Skeletal muscle satellite cell (primary cell): ENCODE results near the gene CYP4F12.
"Not testable (repeated sequence)": the region's sequence is repeated elsewhere in the genome, so short reads cannot be mapped to it uniquely, and the experiment has no call there.

ENCODE experiments used
- H3K27me3 ChIP-seq: 2 replicates; pipeline ENCODE4 v1.7.0; 2013; ENCODE audit warnings: low read length; ENCODE audit not compliant: control insufficient read depth, insufficient read depth
- H3K36me3 ChIP-seq: 2 replicates; pipeline ENCODE4 v1.7.0; 2013; ENCODE audit warnings: mild to moderate bottlenecking, control low read depth, low read length; ENCODE audit not compliant: insufficient read depth
- H3K4me1 ChIP-seq: 2 replicates; pipeline ENCODE4 v1.7.0; 2013; ENCODE audit warnings: low read length; ENCODE audit not compliant: control insufficient read depth, insufficient read depth
- H3K4me2 ChIP-seq: 2 replicates; pipeline ENCODE4 v1.7.0; 2013; ENCODE audit warnings: mild to moderate bottlenecking, low read length
- H3K4me3 ChIP-seq: 2 replicates; pipeline ENCODE4 v1.7.0; 2013; ENCODE audit warnings: low read length
- H3K9ac ChIP-seq: 2 replicates; pipeline ENCODE4 v1.7.0; 2013; ENCODE audit warnings: mild to moderate bottlenecking, low read depth, low read length, moderate library complexity
- H3K9me3 ChIP-seq: replicated peaks from 2 replicates; pipeline ENCODE4 v1.7.0; 2013; ENCODE audit warnings: mild to moderate bottlenecking, control low read depth, low read length

The CYP4F12 gene

DNA sequence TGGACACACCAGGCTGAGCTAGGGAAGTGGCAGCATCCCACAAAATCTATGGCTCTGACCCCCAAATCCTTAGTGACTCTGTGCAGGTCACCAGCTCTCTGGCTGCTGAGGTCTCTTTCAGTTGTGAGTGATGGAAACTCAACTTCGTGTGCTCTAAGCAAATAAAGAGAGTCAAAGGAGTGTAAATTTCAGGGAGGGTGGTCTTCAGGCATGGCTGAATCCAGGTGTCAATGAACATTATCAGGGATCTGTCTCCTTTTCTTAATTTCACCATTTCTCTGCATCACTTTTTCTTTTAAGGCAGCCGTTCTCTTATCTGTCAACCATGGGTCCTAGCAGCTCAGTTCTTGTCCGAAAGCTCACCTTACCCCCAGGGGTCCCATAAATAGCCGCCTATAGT, 6.2 kb downstream of the CYP4F12 start:
- H3K36me3 ChIP-seq = no peaks in the 10 kb centered on the region

DNA sequence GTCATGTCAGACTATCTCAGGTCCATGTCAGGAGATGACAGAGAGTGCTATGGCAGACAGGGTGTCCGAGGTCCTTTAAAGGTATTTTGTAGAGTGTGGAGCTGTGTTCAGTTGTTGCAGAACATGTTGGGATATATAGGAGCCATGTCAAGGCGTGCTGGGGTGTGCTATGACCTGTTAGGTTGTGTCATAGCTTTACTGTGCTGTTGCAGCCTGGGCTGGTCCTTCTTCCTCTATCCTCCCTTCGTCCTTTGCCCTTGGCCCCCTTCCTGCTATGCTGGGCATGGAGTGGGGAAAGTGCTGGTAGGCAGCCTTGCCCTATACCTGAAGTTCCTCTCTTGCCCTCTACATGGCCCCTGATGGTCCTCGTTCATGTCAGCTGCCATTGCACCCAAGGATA, 7.0 kb downstream of the CYP4F12 start:
- not testable (repeated sequence) for H3K9ac ChIP-seq, H3K36me3 ChIP-seq, H3K27me3 ChIP-seq, H3K4me2 ChIP-seq, H3K4me1 ChIP-seq, H3K4me3 ChIP-seq
- H3K9me3 ChIP-seq = peaks cover 12% of the 10 kb centered on the region

More for the DNA sequence above, 6.2 kb downstream of the CYP4F12 start:
- H3K4me3 ChIP-seq = no peak overlapping the region
- H3K4me2 ChIP-seq = no peak overlapping the region
- no peaks in the 10 kb centered on the region for H3K4me1 ChIP-seq
- H3K27me3 ChIP-seq = no peaks in the 10 kb centered on the region
- peaks cover 12% of the 10 kb centered on the region for H3K9me3 ChIP-seq
- H3K9ac ChIP-seq = no peak overlapping the region

DNA sequence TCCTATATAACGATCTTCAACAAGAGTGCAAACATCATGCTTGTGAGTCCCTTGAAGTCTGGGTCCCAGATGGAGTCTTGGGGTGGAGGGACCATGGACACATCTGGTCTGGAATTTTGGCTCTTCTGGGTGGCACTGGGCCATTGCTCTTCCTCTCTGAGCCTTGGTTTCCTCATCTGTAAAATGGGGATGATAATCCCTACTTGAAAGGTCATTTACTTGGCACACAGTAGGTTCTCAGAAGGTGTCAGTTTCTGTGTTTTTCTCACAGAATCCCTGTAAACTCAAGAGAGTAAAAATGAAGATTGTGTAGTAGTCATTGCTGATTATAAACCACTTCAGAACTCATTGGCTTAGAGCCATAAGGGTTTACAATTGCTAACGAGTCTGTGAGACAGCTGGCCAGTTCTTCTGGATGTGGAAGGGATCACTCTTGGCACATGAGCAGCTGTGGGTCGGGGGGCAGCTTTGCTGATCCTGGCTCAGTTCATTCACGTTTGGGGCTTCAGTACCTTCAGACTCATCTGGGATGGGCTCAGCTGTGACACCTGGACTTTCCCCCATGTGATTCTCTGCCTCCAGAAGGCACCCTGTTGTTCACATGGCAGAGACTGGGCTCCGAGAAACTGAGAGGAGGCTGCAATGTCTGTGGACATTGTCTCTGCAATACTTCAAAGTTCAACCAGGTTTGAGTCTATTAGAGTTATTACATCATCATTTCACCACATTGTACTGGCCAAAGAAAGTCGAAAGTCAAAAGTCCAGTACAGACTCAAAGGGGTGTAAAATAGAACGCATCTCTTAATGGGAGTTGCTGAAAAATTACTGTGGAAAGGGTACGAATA, 7.8 kb downstream of the CYP4F12 start:
- Histone ChIP-seq H3K36me3 (no peaks in the 10 kb centered on the region), H3K4me2 (no peak overlapping the region), H3K27me3 (no peaks in the 10 kb centered on the region), H3K9me3 (peaks cover 12% of the 10 kb centered on the region), H3K4me3 (no peak overlapping the region), H3K9ac (no peak overlapping the region), H3K4me1 (no peaks in the 10 kb centered on the region)

DNA sequence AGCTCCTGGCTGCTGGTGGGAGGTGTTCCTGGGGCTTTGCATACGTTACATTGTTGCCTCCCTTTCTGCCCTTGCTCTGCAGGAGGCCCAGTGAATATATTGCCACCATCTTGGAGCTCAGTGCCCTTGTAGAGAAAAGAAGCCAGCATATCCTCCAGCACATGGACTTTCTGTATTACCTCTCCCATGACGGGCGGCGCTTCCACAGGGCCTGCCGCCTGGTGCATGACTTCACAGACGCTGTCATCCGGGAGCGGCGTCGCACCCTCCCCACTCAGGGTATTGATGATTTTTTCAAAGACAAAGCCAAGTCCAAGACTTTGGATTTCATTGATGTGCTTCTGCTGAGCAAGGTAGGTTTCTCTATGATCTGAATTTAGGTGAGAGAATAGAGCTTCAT, 10.5 kb downstream of the CYP4F12 start:
- Histone ChIP-seq H3K4me1 (no peaks in the 10 kb centered on the region), H3K27me3 (no peaks in the 10 kb centered on the region), H3K36me3 (no peaks in the 10 kb centered on the region), H3K9ac (no peak overlapping the region), H3K9me3 (peaks cover 17% of the 10 kb centered on the region), H3K4me2 (no peak overlapping the region), H3K4me3 (no peak overlapping the region)

DNA sequence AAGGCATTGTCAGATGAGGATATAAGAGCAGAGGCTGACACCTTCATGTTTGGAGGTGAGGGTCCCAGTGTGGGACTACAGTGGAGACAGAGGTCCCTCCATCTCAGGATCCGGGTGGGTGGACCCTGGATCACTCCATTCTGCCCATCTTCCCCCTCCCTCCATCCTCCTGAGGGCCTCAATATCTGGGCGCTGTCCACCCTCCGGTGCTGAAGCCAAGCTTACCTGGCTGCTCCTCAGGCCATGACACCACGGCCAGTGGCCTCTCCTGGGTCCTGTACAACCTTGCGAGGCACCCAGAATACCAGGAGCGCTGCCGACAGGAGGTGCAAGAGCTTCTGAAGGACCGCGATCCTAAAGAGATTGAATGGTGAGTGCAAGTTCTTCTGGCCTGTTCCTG, 11.9 kb downstream of the CYP4F12 start:
- Histone ChIP-seq H3K36me3 (no peaks in the 10 kb centered on the region), H3K4me1 (no peaks in the 10 kb centered on the region), H3K4me3 (no peak overlapping the region), H3K9me3 (peaks cover 10% of the 10 kb centered on the region), H3K27me3 (no peaks in the 10 kb centered on the region), H3K9ac (no peak overlapping the region), H3K4me2 (no peak overlapping the region)

DNA sequence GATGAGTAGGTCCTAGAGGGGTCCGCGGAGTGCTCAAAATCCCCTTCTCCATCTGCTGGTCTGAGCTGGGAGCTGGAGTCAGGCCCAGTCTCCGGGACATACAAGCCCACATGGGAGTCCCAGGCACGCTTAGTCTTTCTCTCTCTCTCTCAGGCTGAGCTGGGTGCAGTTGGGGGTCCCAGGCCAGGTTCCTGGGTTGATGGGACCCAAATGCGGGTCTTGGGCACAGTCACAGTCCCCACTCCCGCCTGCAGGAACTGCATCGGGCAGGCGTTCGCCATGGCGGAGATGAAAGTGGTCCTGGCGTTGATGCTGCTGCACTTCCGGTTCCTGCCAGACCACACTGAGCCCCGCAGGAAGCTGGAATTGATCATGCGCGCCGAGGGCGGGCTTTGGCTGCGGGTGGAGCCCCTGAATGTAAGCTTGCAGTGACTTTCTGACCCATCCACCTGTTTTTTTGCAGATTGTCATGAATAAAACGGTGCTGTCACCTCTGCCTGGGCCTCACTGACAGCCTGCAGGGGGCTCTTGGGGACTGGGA, 23.8 kb downstream of the CYP4F12 start:
- Histone ChIP-seq H3K36me3 (no peaks in the 10 kb centered on the region), H3K4me3 (no peak overlapping the region), H3K4me1 (no peaks in the 10 kb centered on the region), H3K4me2 (no peak overlapping the region), H3K27me3 (no peaks in the 10 kb centered on the region), H3K9me3 (peaks cover 3% of the 10 kb centered on the region), H3K9ac (no peak overlapping the region)

DNA sequence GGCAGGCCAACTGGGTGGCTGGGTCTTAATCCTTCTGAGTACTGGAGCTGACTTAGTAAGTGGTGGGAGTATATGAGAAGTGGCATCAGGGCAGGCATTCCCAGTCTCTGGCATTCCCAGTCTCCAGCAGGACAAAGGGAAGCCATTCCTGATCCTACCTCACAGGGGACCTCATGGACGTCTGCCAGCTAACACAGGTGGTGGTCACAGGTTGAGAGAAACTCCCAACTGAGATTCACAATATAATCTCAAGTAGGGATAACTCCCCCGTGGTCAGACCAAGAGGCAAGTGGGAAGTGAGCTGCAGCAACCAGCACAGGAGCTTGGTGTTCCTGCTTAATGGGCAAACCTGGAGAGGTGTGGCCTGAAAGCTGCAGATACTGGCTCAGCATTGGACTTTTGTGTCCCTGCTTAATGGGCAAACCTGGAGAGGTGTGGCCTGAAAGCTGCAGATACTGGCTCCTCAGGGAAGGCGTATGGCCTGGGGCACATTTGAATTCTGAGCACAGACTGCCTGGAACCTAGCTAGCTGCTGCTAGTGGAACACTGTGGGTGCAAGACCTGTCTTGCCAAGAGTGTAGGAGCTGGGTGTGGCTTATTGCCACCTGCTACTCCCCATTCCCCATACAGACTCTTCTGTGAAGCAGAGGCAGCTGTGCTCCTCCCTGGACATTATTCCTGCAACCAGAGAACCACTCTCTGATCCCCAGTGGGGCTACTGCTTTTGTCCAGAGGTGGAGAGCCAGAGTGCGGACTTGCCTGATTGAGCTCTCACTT, 29.1 kb downstream of the CYP4F12 start:
- Histone ChIP-seq H3K4me2 (no peak overlapping the region), H3K36me3 (no peaks in the 10 kb centered on the region), H3K4me1 (no peaks in the 10 kb centered on the region), H3K9ac (no peak overlapping the region), H3K27me3 (no peaks in the 10 kb centered on the region), H3K4me3 (no peak overlapping the region), H3K9me3 (no peaks in the 10 kb centered on the region)

DNA sequence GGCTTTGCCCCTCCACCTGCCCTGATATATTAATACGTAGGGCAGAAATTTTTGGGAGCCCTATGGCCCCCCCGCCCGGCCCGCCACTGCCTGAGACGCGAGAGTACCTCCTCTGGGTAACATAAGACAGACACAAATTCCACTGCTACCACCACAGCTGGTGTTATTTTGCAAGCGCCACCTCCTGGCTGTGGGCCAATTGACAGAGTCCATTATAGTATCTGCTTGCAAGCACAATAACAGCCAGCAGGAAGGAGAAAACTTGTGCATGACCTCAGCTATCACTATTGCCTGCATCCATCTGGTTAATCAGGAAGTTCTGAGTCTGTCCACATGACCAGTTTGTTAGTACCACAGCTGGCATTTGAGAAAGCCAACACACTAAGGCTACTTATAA, 29.6 kb downstream of the CYP4F12 start:
- H3K9ac ChIP-seq = no peak overlapping the region
- no peaks in the 10 kb centered on the region for H3K9me3 ChIP-seq
- H3K4me2 ChIP-seq = no peak overlapping the region
- H3K36me3 ChIP-seq = no peaks in the 10 kb centered on the region
- H3K4me1 ChIP-seq = no peaks in the 10 kb centered on the region
- no peak overlapping the region for H3K4me3 ChIP-seq
- H3K27me3 ChIP-seq = no peaks in the 10 kb centered on the region

DNA sequence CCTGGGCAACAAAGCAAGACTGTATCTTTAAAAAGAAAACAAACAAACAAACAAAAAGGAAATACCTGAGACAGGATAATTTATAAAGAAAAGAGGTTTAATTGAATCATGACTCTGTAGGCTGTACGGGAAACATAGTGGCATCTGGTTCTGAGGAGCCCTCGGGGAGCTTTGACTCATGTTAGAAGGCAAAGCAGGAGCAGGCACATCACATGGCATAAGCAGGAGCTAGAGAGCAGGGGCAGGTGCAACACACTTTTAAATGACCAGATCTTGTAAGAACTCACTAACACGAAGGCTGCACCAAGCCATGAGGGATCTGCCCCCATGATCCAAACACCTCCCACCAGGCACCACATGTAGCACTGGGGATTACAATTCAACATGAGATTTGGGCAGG, 41.8 kb downstream of the CYP4F12 start:
- H3K4me3 ChIP-seq = no peak overlapping the region
- H3K4me2 ChIP-seq = no peak overlapping the region
- peaks cover 3% of the 10 kb centered on the region for H3K9me3 ChIP-seq
- no peaks in the 10 kb centered on the region for H3K36me3 ChIP-seq
- no peak overlapping the region for H3K9ac ChIP-seq
- no peaks in the 10 kb centered on the region for H3K27me3 ChIP-seq
- no peaks in the 10 kb centered on the region for H3K4me1 ChIP-seq

DNA sequence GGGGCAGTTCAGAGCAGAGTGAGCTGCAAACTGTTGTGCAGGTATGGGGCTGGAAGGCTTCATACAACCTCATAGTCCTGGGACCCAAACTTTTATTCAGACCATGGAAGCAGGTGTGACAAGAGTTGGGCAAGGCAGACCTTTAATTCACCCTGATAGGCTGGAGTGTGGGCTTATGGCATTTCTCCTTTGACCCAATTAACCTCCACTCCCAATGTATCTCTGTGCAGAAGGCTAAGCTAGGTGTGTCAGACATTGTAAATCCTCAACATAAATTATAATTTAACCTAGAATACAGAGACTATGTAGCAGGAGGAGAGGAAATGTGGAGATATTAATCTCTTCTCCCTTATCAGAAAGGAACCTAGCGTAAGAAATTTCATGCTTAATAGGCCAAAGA, 42.8 kb downstream of the CYP4F12 start:
- H3K9ac ChIP-seq = no peak overlapping the region
- H3K9me3 ChIP-seq = peaks cover 3% of the 10 kb centered on the region
- H3K4me2 ChIP-seq = no peak overlapping the region
- H3K4me1 ChIP-seq = no peaks in the 10 kb centered on the region
- H3K27me3 ChIP-seq = no peaks in the 10 kb centered on the region
- no peak overlapping the region for H3K4me3 ChIP-seq
- no peaks in the 10 kb centered on the region for H3K36me3 ChIP-seq

DNA sequence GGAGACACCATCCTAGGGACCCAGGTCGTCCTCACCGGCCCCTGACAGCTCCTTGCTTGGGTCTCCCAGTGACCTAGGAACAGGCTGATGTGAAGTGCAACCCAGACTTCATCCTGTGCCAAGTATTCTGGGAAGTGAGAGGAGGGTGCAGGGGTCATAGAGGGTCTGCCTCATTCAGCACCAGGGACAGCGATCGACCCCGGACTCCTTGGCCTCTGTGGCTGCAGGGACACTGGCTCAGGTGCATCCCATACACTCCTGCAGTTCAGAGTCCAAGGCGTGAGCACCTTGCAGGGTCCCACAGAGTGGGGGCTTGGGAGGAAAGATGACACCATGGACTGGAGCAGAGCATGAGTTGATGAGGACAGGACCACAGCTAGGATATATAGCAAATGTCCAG, 44.9 kb downstream of the CYP4F12 start:
- Histone ChIP-seq H3K36me3 (no peaks in the 10 kb centered on the region), H3K9ac (no peak overlapping the region), H3K4me1 (no peaks in the 10 kb centered on the region), H3K27me3 (no peaks in the 10 kb centered on the region), H3K4me2 (no peak overlapping the region), H3K9me3 (peaks cover 3% of the 10 kb centered on the region), H3K4me3 (no peak overlapping the region)
